SKM-1 (cell line): Measurements from ENCODE around the gene GLMN.

ENCODE experiments used
- DNase-seq: peaks from one replicate; lab custom pipeline; 2025; ENCODE audit not compliant: unreplicated experiment; lab: John Stamatoyannopoulos, UW

Gene GLMN, protein sequence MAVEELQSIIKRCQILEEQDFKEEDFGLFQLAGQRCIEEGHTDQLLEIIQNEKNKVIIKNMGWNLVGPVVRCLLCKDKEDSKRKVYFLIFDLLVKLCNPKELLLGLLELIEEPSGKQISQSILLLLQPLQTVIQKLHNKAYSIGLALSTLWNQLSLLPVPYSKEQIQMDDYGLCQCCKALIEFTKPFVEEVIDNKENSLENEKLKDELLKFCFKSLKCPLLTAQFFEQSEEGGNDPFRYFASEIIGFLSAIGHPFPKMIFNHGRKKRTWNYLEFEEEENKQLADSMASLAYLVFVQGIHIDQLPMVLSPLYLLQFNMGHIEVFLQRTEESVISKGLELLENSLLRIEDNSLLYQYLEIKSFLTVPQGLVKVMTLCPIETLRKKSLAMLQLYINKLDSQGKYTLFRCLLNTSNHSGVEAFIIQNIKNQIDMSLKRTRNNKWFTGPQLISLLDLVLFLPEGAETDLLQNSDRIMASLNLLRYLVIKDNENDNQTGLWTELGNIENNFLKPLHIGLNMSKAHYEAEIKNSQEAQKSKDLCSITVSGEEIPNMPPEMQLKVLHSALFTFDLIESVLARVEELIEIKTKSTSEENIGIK

DNA sequence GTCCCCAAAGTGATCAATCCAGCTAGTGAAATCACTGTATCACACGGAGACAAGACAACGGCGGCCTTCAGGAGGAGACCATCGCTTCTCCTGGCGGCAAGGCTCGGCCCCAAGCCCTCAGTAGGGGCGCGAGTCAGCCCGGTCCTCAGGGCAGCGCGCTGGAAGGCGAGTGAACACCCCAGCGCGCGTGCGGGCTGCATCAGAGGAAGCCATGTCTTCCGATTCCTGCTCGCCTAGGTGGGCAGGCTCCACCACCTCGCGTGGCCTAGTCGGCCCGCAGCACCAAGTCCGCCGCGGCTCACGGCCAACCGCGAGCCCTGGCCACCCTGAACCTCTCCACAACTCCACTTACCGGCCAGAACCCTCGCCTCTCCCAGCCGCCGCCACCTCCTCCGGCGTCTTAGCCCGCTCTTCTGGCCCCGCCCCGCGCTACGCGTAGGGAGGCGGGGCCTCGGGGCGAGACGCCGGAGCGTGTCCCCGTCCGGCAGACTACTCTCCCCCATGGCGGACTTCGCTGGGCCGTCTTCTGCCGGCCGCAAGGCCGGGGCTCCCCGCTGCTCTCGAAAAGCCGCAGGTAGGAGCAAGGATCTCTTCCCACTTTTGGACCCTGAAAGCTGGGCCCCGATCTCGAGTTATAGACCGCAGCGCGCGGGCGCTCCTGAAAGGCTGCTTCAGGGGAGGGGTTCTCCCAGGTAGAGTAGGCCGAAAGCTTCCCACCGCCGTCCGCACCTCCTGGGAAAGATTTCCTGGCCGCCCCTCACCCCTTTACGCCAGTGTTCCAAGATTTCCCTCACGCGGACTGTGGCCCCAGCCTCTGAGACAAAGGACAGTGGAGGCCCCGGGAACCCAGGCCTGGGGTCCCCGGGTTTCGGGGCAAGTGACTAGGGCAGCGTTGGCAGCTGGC, at the start of gene GLMN, which contains the start of gene RPAP2:
TSS of gene GLMN (minus strand) at position 415 of the 904 bp plus-strand sequence. CDS start 988 bp downstream, outside the sequence.
TSS of gene RPAP2 (plus strand) at position 487 of the 904 bp plus-strand sequence. CDS start at position 502, 15 bp downstream.
- DNase-seq = peak; percentile 57

DNA sequence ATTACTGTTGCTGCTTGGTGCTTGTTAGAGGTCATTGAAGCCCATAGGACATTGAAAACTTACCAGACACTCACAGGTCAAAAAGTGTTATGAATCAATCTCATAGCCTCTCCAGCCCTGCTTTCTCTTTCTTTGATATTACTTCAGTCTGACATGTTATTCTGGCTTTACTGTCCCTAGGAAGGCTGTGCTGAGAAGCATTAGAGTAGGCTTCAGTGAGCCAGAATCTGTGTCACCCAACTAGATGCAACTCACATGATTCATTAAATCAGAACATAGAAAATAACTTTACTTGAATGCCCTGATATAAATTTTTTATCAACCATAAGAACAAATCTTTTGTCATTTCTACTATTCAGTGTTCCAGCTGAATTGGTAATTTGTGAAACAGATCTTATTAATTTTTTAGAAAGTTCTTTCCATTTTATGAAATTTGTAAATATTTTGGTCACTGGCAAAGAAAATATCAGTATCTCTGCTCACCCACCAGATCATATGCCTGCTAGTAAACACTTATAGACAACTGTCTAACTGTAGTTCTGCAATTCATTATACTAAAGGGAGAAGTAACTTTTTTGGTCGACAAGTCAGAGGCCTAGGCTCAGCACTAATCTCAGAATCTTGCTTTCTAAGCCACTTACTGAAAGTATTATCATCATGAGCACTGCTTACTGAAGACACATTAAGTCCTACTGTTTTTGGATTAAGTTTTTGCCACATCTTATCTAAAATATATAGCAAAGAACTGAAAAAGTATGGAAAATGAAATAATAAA, 48.3 kb upstream of the GLMN start:
- DNase-seq = no peak

DNA sequence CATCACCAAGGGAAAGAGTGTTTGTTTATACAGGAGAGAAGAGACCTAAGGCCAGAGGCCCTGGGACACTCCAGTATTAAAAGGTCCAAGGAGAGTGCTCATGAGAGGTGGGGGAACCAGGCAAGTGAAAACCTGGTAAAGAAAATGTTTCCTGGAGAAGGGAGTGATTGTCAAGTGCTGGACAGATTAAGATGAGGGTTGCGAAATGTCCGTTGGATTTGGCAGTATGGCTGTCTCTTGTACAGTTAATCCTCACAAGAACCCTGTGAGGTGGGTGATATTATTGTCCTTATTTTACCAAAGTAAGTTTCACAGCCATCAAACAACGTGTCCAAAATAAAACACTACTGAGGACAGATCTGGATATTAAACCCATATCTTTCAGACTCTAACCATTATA, 44.3 kb upstream of the GLMN start:
- no peak for DNase-seq

DNA sequence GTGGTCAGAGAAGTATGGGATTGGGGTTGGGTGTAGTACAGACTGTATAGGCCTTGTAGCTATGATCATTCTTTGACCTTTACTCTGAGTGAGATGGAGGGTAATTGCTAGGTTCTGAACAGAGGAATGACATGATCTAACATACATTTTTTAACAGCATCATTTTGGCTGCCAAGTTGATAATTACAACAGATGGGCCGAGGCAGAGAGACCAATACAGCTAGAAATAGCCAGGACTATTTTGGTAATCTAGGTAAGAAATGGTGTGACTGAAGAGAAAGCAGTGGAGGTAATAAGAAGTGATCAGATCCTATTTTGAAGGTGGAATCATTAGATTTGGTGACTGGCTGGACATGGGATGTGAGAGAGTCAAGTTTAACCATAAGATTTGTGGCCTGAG, 43.6 kb upstream of the GLMN start:
- DNase-seq = no peak

DNA sequence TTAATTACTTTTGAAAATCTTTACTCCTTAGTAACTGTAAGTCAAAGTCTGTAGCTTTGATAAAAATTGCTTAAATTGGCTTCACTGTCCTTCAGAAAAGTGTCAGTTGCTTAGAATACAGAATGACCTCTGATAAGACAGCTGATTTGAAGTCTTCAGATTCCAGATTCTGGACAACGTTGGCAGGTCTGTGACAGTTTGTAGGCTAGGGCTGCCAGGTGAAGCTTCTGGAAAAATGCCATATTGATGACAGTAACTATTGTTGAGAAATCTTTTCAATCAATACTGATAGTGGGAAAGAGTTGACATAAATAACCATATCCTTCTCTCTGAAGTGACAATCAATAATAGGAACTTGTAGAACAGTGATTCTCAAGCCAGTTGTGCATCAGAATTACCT, 41.4 kb upstream of the GLMN start:
- DNase-seq = no peak

DNA sequence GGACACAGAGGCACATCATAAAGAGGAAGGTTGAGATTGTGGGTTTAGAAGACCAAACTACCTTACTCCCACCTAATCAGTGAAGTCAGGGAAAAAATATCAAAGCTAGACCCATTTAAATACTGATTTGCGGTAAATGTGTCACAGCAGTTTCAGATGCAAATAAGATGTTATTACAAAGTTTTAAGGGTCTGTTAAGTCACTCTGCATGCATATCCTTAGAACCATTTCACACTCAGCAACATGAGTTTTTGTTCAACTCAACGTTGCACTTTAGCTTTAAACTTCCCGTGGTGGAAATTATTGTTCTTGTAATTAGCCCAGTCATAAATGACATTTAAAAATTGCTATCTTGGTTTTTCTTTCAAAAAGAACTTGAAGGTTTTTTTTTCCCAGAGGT, 34.9 kb upstream of the GLMN start:
- no peak for DNase-seq

DNA sequence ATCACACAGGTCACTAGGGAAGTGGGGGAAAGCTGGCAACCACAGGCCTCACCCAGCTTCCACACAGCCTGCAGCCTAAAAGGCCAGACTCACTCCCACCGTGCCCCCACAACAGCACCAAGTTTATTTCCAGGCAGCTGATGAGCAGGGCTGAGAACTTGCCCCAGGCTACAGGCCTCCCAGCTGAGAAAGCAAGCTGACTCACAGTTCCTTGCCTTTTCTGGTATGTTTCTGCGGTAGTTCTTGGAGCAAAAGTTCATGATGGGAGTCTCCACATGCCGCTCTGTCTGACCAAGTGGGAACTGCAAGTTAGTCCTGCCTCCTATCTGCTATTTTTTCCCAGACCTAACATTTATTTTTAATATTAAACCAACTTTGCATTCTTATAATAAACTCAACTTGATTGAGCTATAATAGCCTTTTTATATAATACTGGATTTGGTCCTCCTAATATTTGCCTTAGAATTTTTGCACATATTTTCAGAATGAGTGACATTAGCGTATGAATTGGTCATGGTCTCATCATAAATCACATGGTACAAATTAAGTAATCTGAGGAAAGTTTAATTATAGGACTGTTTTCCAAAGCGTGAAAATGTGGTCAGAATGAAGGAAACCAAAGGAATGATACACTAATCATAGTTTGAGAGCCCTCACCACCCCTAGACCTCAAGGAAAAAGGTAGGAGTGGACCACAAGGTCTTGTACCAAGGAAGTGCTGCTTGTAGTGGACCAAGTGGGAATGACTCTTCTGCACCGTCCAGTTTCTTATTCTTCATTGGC, 30.8 kb upstream of the GLMN start:
- no peak for DNase-seq

DNA sequence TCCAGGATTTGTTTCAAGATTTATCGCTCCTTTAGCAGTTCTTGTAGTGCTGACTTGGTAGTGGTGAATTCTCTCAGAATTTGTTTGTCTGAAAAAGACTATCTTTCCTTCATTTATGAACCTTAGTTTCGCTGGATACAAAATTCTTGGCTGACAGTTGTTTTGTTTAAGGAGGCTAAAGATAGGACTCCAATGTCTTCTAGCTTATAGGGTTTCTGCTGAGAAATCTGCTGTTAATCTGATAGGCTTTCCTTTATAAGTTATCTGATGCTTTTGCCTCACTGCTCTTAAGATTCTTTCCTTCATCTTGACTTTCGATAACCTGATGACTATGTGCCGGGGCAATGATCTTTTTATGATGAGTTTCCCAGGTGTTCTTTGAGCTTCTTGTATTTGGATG, 29.0 kb upstream of the GLMN start:
- DNase-seq = no peak

DNA sequence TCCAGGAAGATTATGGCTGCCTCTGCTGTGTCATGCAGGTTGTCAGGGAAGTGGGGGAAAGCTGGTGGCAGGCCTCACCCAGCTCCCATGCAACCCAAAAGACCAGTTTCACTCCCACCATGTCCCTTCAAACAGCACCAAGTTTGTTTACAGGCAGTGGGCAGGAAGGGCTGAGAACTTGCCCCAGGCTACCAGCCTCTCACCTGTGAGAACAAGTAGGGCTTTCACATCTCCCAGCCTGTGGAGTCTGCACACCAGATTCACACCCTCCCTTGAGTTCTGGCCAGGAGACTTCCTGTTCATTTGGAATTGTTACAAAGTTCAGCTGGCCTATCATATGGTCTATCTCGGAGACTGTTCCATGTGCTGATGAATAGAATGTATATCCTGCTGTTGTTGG, 27.9 kb upstream of the GLMN start:
- DNase-seq = no peak

DNA sequence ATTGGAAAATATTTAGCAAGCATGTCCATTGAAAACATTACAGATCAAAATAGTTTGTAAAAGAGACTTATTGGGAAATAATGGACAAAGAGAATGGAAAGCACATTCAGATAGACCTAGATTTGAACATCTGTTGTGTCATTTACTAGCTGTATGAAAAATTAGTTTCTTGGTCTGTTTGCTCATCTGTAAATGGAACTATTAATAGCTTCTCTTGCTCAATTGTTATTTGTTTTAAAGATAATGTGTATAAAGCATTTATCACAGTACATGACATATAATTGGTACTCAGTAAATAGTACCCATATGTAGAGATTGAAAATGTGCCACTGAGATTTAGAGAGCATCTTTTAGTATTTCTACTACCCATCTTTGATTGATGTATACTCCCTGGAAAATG, 26.0 kb upstream of the GLMN start:
- DNase-seq = no peak

DNA sequence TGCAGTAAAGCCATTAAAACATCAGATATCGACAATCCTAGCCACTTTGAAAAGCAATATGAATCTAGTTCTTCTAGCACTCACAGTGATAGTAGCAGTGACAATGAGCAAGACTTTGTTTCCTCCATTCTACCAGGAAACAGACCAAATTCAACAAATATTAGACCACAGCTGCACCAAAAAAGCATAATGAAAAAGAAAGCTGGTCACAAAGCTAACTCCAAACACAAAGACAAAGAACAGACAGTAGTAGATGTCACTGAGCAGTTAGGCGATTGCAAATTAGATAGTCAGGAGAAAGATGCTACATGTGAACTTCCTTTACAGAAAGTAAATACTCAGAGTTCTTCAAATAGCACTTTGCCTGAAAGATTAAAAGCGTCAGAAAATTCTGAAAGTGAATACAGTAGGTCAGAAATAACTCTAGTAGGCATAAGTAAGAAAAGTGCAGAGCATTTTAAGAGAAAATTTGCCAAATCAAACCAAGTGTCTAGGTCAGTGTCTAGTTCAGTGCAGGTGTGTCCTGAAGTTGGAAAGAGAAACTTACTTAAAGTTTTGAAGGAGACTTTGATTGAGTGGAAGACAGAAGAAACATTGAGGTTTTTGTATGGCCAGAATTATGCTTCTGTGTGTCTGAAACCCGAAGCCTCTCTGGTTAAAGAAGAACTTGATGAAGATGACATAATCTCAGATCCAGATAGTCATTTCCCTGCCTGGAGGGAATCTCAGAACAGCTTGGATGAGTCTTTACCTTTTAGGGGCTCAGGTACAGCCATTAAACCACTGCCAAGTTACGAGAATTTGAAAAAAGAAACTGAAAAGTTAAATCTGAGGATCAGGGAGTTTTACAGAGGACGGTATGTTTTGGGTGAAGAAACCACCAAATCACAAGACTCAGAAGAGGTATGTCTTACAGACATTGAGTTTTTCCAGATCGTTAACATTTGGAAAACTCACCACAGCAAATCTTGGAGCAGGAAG, 25.0 kb upstream of the GLMN start:
- DNase-seq = no peak

DNA sequence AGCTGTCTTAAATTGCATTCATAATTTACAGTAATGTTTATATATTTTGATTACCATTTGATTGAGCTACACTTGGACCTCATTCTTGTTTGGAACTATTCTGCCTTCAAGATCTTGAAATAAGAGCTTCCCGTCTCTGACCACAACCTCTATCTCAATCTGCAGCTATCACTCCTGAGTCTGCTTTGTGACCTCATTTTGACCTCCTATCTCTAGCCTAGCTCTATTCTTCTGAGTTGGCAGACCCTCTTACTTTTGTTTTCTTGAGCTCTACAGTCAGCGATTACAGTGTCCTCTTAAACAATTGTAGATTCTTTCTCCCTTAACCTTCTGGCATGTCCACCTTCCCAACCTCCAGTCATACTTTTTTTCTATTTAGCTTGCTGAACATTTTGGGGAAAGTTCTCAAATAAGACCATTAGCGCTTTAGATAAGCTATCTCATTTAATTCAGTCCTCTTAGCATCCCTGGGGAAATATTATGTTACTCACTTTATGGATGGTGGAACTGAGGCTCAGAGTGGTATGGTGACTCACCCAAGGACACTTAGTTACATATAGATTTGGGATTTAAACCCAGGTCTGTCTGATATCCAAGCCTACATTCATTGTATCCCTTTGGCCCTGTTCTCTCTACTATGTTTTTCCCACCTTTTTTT, 19.2 kb upstream of the GLMN start:
- DNase-seq = no peak

DNA sequence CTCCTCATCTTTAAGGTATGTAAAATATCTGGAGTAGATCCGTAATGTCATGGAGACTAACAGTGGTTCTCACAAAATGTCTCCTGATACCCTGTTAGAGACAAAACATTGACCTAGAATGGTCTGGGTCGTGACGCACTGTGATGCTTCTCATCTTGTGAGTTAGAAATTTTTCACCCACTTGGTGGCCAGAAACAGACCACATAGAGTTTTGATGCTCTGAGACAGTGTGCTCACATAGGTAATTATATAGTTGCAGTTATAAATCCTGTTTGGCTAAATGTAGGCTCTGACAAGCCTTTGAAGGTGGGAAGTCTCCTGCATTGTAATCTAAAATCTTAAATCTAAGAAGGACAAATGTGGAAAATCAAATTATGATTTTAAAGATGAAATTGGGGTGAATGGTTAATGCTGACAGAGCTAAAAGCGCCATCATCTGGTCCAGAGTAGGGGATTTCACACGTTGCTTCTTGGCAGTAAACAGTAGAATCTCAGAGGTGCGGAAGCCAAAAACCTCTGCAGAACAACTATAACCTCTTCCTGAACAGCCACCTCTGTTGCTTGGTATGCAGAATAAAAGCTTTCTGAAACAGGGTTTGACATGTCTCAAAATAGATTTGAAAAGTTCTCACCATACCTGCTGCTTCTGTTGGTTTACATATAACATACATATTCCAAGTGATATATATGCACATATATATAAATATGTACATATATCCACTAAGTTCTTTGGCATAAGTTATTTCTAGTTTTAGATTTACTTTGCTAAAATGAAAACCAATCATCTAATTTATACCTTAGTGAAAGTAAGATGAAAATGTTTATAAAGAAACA, 17.2 kb upstream of the GLMN start:
- DNase-seq = no peak

DNA sequence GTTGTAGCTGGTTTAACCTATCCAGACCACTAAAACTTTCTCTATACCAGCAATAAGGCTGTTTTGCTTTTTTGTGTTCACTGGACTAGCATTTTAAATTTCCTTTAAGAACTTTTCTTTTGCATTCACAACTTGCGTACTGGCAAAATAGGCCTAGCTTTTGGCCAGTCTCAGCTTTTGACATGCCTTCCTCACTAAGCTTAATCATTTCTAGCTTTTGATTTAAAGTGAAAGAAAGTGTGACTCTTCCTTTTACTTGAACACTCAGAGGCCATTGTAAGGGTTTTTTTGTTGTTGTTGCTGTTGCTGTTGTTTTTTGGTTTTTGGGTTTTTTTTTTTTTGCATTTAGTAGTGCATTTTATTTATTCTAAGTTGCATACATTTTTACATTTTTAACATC, 15.2 kb upstream of the GLMN start:
- DNase-seq = no peak

DNA sequence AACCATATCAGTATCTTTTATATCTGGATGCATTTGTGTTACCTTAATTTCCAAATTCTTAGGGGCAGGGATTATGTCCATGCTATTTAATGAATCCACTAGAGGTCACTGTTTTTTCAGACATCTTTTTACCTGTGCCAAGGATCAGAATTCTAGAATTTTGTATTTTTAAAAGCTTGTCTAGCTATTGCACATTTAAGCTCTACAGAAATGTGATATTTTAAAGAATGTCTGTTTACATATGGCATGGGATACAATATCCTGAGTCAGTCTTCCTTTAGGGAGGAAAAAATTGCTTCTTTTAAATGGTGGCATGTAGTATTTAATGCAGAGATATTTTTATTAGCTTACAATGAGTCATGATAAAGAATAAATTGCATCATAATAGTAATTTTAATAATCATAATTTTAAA, 11.4 kb upstream of the GLMN start:
- DNase-seq = peak; percentile 33

DNA sequence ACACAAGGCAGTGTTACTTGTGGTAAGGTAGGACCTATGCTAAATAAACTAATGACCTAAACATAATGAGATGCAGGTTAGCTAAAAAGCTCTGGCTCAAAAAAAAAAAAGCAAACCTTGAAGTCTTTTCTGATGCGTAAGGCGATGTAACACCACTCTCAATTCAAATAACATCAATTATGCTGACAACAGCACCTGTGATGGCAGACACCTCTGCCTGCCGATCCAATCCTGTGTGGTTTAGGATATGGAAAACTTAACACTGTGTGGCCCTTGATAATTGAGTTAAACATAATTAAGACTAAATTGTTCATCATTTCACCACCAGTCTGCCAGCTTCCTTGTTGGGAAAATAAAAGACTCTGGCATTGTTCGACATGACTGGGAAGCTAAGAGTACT, 9.2 kb upstream of the GLMN start:
- DNase-seq = no peak

DNA sequence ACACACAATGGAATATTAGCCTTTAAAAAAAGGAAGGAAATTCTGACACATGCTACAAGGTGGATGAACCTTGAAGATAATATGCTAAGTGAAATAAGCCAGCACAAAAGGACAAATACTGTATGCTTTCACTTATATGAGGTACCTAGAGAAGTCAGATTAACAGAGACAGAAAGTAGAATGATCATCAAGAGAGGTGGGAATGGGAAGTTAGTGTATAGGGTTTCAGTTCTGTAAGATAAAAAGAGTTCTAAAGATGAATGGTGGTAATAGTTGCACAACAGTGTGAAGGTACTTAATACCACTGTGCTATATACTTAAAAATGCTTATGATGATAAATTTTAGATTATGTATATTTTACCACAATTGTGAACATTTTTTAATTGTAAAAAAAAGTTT, 7.2 kb upstream of the GLMN start:
- DNase-seq = no peak

DNA sequence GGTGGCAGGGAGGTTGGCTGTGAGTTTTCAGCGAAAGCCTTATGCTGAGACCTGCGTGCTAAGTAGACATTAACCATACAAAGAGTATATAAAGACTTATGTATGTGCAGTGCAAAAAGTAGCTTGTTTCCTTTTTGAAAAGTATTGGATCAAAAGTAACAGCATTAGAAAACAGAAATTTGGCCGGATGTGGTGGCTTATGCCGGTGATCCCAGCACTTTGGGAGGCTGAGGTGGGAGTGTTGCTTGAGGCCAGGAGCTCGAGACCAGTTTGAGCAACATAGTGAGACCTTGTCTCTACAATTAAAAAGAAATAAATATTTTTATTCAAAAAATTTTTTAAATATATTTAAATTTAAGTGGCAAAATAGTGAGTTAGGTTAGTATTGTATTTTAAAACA, 2.2 kb upstream of the GLMN start:
- DNase-seq = no peak
